Hepatocyte (in vitro differentiated cells): ENCODE data around the gene KDM4B. TPM values are rescaled to one million over a fixed set of nuclear protein-coding genes. Genes with fewer than 3 reads are reported as not detected.

Experiments used
- DNase-seq: peaks from one replicate; pipeline ENCODE4 v3.0.0-alpha.2; 2016; ENCODE audit warnings: low spot score
- H2AFZ ChIP-seq: fragments of 200-600 bp; sonication (generic); 2 replicates; pipeline ENCODE4 v1.6.0; 2016; ENCODE audit warnings: antibody characterized with exemption, mild to moderate bottlenecking
- H3K27ac ChIP-seq: fragments of 200-600 bp; sonication (generic); 2 replicates; pipeline ENCODE4 v1.5.1; 2016; ENCODE audit warnings: mild to moderate bottlenecking
- H3K27me3 ChIP-seq: fragments of 200-600 bp; sonication (generic); 2 replicates; pipeline ENCODE4 v1.6.1; 2016
- H3K36me3 ChIP-seq: fragments of 200-600 bp; sonication (generic); replicated peaks from 2 replicates; pipeline ENCODE4 v1.5.1; 2016; ENCODE audit warnings: low read depth; ENCODE audit not compliant: insufficient read depth
- H3K4me1 ChIP-seq: fragments of 200-600 bp; sonication (generic); 2 replicates; pipeline ENCODE4 v1.5.1; 2016; ENCODE audit warnings: mild to moderate bottlenecking, moderate library complexity; ENCODE audit not compliant: insufficient read depth
- H3K4me2 ChIP-seq: fragments of 200-600 bp; sonication (generic); 2 replicates; pipeline ENCODE4 v1.6.0; 2016
- H3K4me3 ChIP-seq: fragments of 200-600 bp; sonication (generic); 2 replicates; pipeline ENCODE4 v1.5.1; 2016; ENCODE audit warnings: mild to moderate bottlenecking
- H3K79me2 ChIP-seq: fragments of 200-600 bp; sonication (generic); 2 replicates; pipeline ENCODE4 v1.6.0; 2017; ENCODE audit warnings: mild to moderate bottlenecking
- H3K9me2 ChIP-seq: fragments of 200-600 bp; sonication (generic); replicated peaks from 2 replicates; pipeline ENCODE4 v1.6.0; 2017; ENCODE audit warnings: mild to moderate bottlenecking; ENCODE audit not compliant: insufficient read depth
- H3K9me3 ChIP-seq: fragments of 200-600 bp; sonication (generic); 2 replicates; pipeline ENCODE4 v1.5.1; 2016; ENCODE audit warnings: low read depth, mild to moderate bottlenecking
- H4K20me1 ChIP-seq: fragments of 200-600 bp; sonication (generic); 2 replicates; pipeline ENCODE4 v1.6.0; 2016; ENCODE audit warnings: mild to moderate bottlenecking; ENCODE audit not compliant: insufficient read depth, poor library complexity, severe bottlenecking
- CTCF ChIP-seq: fragments of 200-600 bp; sonication (generic); IDR thresholded peaks from 2 replicates; pipeline ENCODE4 v1.5.1; 2016; ENCODE audit warnings: antibody characterized with exemption, mild to moderate bottlenecking; ENCODE audit not compliant: poor library complexity
- EZH2 ChIP-seq: fragments of 200-600 bp; sonication (generic); IDR thresholded peaks from 2 replicates; pipeline ENCODE4 v1.6.1; 2016; ENCODE audit warnings: antibody characterized with exemption, mild to moderate bottlenecking, borderline replicate concordance
- EZH2phosphoT487 ChIP-seq: fragments of 200-600 bp; sonication (generic); IDR thresholded peaks from one replicate; pipeline ENCODE4 v1.6.1; 2018; ENCODE audit warnings: antibody characterized with exemption, mild to moderate bottlenecking, low read depth, moderate library complexity; ENCODE audit not compliant: unreplicated experiment, severe bottlenecking
- WGBS: methylation state at CpG from one replicate; pipeline ENCODE4 v1.1.6; 2016; ENCODE audit warnings: low lambda C conversion rate; ENCODE audit errors: missing lambda C conversion rate; 5-methylcytosine and 5-hydroxymethylcytosine counted together
- polyA plus RNA-seq: library from polyadenylated mRNA; unstranded; fragments of >200 nt; fragmentation: Nextera tagmentation; extraction: Ambion mirVana; gene quantifications from 2 replicates; pipeline ENCODE4 v1.2.1, GENCODE V29; 2016
- total RNA-seq: library from RNA; depleted of rRNA; stranded (reverse); fragments of >200 nt; gene quantifications from 2 replicates; pipeline ENCODE4 v1.2.3, GENCODE V29; 2014

The KDM4B gene
- total and polyA plus RNA-seq, 2 experiments from 2014 or later, result 22.2 to 29.6 TPM

GRCh38 chr19:5138606-5139582 is 170.0 kb downstream of the KDM4B start:
- H2AFZ ChIP-seq, result no peak overlapping the region
- H3K4me2 ChIP-seq, result no peak overlapping the region
- H3K27ac ChIP-seq, result no peak overlapping the region
- no peaks in the 10 kb centered on the region for H3K4me1 ChIP-seq
- H3K9me3 ChIP-seq, result no peaks in the 10 kb centered on the region
- TF ChIP-seq EZH2 (no peak), CTCF (no peak), EZH2phosphoT487 (no peak)
- H3K27me3 ChIP-seq, result no peaks in the 10 kb centered on the region
- H3K79me2 ChIP-seq, result no peaks in the 10 kb centered on the region
- 90% methylated on average over 29 of the region's 30 CpGs for WGBS
- no peak overlapping the region for H3K4me3 ChIP-seq
- no peak for DNase-seq
- H4K20me1 ChIP-seq, result peaks cover 7% of the 10 kb centered on the region
- H3K9me2 ChIP-seq, result no peaks in the 10 kb centered on the region
- H3K36me3 ChIP-seq, result no peaks in the 10 kb centered on the region

- H3K4me1 ChIP-seq, result no peaks in the 10 kb centered on the region
- H3K4me2 ChIP-seq, result no peak overlapping the region
- no peak for DNase-seq
- WGBS, result 94% methylated on average over 21 of the region's 21 CpGs
- no peak overlapping the region for H2AFZ ChIP-seq
- H3K27ac ChIP-seq, result no peak overlapping the region
- H4K20me1 ChIP-seq, result peaks cover 7% of the 10 kb centered on the region
- H3K9me2 ChIP-seq, result no peaks in the 10 kb centered on the region
- no peaks in the 10 kb centered on the region for H3K79me2 ChIP-seq
- no peak overlapping the region for H3K4me3 ChIP-seq
- no peaks in the 10 kb centered on the region for H3K27me3 ChIP-seq
- H3K36me3 ChIP-seq, result no peaks in the 10 kb centered on the region
- TF ChIP-seq EZH2 (no peak), EZH2phosphoT487 (no peak), CTCF (no peak)
- no peaks in the 10 kb centered on the region for H3K9me3 ChIP-seq
Measured at GRCh38 chr19:5139583-5140325, 170.8 kb downstream of the KDM4B start.

GRCh38 chr19:5141129-5141849 is 172.4 kb downstream of the KDM4B start:
- Histone ChIP-seq H4K20me1 (peaks cover 7% of the 10 kb centered on the region), H3K4me1 (no peaks in the 10 kb centered on the region), H3K9me3 (no peaks in the 10 kb centered on the region), H3K36me3 (no peaks in the 10 kb centered on the region), H3K9me2 (no peaks in the 10 kb centered on the region), H3K27ac (no peak overlapping the region), H3K79me2 (no peaks in the 10 kb centered on the region), H3K4me3 (no peak overlapping the region), H3K4me2 (no peak overlapping the region), H2AFZ (no peak overlapping the region), H3K27me3 (no peaks in the 10 kb centered on the region)
- TF ChIP-seq EZH2phosphoT487, result no peak
- TF ChIP-seq EZH2, result no peak
- TF ChIP-seq CTCF, result no peak
- 90% methylated on average over 37 of the region's 37 CpGs for WGBS
- no peak for DNase-seq
